GM12878 (cell line): Measurements from ENCODE around the gene PRUNE2. TPM values are rescaled to one million over a fixed set of nuclear protein-coding genes. Genes with fewer than 3 reads are reported as not detected.

Source experiments
- ATAC-seq: fragments of 200-7000 bp; cut with Tn5 transposase; 3 replicates; pipeline ENCODE4 v1.9.1; 2020; ENCODE audit warnings: mild to moderate bottlenecking, moderate library complexity
- BruUV-seq: library from RNA; stranded (reverse); fragments of 400-500 nt; replicated peaks from 2 replicates; lab custom pipeline; 2021; lab: Mats Ljungman, UMichigan
- CTCF ChIA-PET: fragments of 300-600 bp; sonication (Branson Sonifier 250); formaldehyde crosslinking; extraction: SDS; loops from one replicate; lab custom pipeline; 2021; ENCODE audit warnings: inconsistent platforms; lab: Yijun Ruan, JAX
- POLR2A ChIA-PET: fragments of 350-600 bp; formaldehyde crosslinking; extraction: SDS; loops from one replicate; lab custom pipeline; 2021; ENCODE audit warnings: inconsistent platforms; lab: Charles Lee
- RAD21 ChIA-PET: fragments of 300-600 bp; sonication (Branson Sonifier 250); formaldehyde crosslinking; loops from one replicate; lab custom pipeline; 2023; ENCODE audit warnings: antibody characterized with exemption; ENCODE audit not compliant: unreplicated experiment; lab: Charles Lee
- SMC1A ChIA-PET: fragments of 300-600 bp; sonication (Branson Sonifier 250); formaldehyde crosslinking; loops from one replicate; lab custom pipeline; 2023; ENCODE audit not compliant: unreplicated experiment, uncharacterized antibody; lab: Charles Lee
- DNase-seq: peaks from one replicate; pipeline ENCODE4 v3.0.0-alpha.2; 2011; ENCODE audit warnings: low read depth, low spot score
- FAIRE-seq: peaks from 3 replicates; lab custom pipeline; 2011; peaks lifted over from hg19 to GRCh38; lab: Jason Lieb, UNC
- H2AFZ ChIP-seq: 2 replicates; pipeline ENCODE4 v1.6.0; 2011; ENCODE audit warnings: low read depth, low read length, control low read depth; ENCODE audit not compliant: control insufficient read depth
- H3K27ac ChIP-seq: 2 replicates; pipeline ENCODE4 v1.5.1; 2011; ENCODE audit warnings: control low read depth; ENCODE audit not compliant: control insufficient read depth, insufficient read depth
- H3K27me3 ChIP-seq, 2 experiments: replicated peaks in 1 of 2; 2 replicates each; pipeline versions ENCODE4 v1.6.0 to v1.6.1; 2011; ENCODE audit warnings: low read length in 1 of 2; ENCODE audit not compliant: control insufficient read depth in 2 of 2, insufficient read depth in 2 of 2
- H3K36me3 ChIP-seq, 2 experiments: 2 replicates each; pipeline ENCODE4 v1.5.1; 2011; ENCODE audit warnings: low read length in 1 of 2; ENCODE audit not compliant: control insufficient read depth in 2 of 2, insufficient read depth in 2 of 2
- H3K4me1 ChIP-seq: 2 replicates; pipeline ENCODE4 v1.6.1; 2011; ENCODE audit warnings: mild to moderate bottlenecking, low read length, moderate library complexity, mixed read lengths; ENCODE audit not compliant: control insufficient read depth, insufficient read depth
- H3K4me2 ChIP-seq: 2 replicates; pipeline ENCODE4 v1.6.0; 2011; ENCODE audit warnings: control low read depth; ENCODE audit not compliant: control insufficient read depth, insufficient read depth
- H3K4me3 ChIP-seq: fragments of 200-600 bp; sonication (generic); 2 replicates; pipeline ENCODE4 v1.5.1; 2016
- H3K79me2 ChIP-seq: 2 replicates; pipeline ENCODE4 v1.6.0; 2011; ENCODE audit warnings: low read length; ENCODE audit not compliant: control insufficient read depth, insufficient read depth
- H3K9ac ChIP-seq: 2 replicates; pipeline ENCODE4 v1.8.0; 2011; ENCODE audit warnings: low read length, control low read depth, mixed read lengths; ENCODE audit not compliant: control insufficient read depth, insufficient read depth
- H3K9me3 ChIP-seq: replicated peaks from 3 replicates; pipeline ENCODE4 v1.5.1; 2011; ENCODE audit warnings: mild to moderate bottlenecking, low read length; ENCODE audit not compliant: control insufficient read depth, insufficient read depth
- H4K20me1 ChIP-seq: 2 replicates; pipeline ENCODE4 v1.6.0; 2011; ENCODE audit not compliant: control insufficient read depth, insufficient read depth
- BCL11A ChIP-seq: IDR thresholded peaks from 2 replicates; pipeline ENCODE4 v1.6.1; 2011; ENCODE audit warnings: low read depth, low read length
- CEBPB ChIP-seq, 2 experiments: fragments of 150-350 bp in 1 of 2; IDR thresholded peaks; 2 replicates each; pipeline ENCODE4 v1.6.1; 2012 to 2014; ENCODE audit warnings: low read depth in 2 of 2, low read length in 2 of 2, borderline replicate concordance in 1 of 2, inconsistent platforms in 1 of 2
- EP300 ChIP-seq, 2 experiments: fragments of 150-350 bp in 1 of 2; IDR thresholded peaks; 2 replicates each; pipeline ENCODE4 v1.6.1; 2011 to 2012; ENCODE audit warnings: low read depth in 2 of 2, low read length in 2 of 2, borderline replicate concordance in 1 of 2, improper control_type of control experiment in 1 of 2, inconsistent platforms in 1 of 2; ENCODE audit not compliant: control insufficient read depth in 1 of 2
- FOXK2 ChIP-seq: fragments of 450-650 bp; IDR thresholded peaks from 2 replicates; pipeline ENCODE4 v1.6.1; 2017; ENCODE audit warnings: mild to moderate bottlenecking, moderate library complexity
- FOXM1 ChIP-seq: IDR thresholded peaks from 2 replicates; pipeline ENCODE4 v1.6.1; 2012; ENCODE audit warnings: low read depth, mild to moderate bottlenecking, inconsistent platforms, low read length, moderate library complexity
- GABPA ChIP-seq: IDR thresholded peaks from 2 replicates; pipeline ENCODE4 v1.6.1; 2014; ENCODE audit warnings: antibody characterized with exemption, low read depth, mild to moderate bottlenecking, inconsistent platforms
- JUNB ChIP-seq: IDR thresholded peaks from 2 replicates; pipeline ENCODE4 v1.6.1; 2016; ENCODE audit warnings: antibody characterized with exemption, mild to moderate bottlenecking
- MAX ChIP-seq: IDR thresholded peaks from 2 replicates; pipeline ENCODE4 v1.6.1; 2012; ENCODE audit warnings: low read depth, low read length, improper control_type of control experiment
- PAX8 ChIP-seq: fragments of 450-650 bp; IDR thresholded peaks from 2 replicates; pipeline ENCODE4 v1.6.1; 2017; ENCODE audit warnings: mild to moderate bottlenecking, moderate library complexity
- RAD21 ChIP-seq: IDR thresholded peaks from 2 replicates; pipeline ENCODE4 v1.6.1; 2011; ENCODE audit warnings: mild to moderate bottlenecking, low read depth, low read length, moderate library complexity; ENCODE audit not compliant: insufficient read depth
- RAD51 ChIP-seq: fragments of 450-650 bp; IDR thresholded peaks from 2 replicates; pipeline ENCODE4 v1.6.1; 2016; ENCODE audit warnings: moderate library complexity, mild to moderate bottlenecking, inconsistent platforms
- RFX5 ChIP-seq: IDR thresholded peaks from 2 replicates; pipeline ENCODE4 v1.6.1; 2011; ENCODE audit warnings: low read depth, low read length, improper control_type of control experiment
- SIX5 ChIP-seq: IDR thresholded peaks from 2 replicates; pipeline ENCODE4 v1.6.1; 2011; ENCODE audit warnings: mild to moderate bottlenecking, low read depth, low read length, moderate library complexity; ENCODE audit not compliant: severe bottlenecking
- USF2 ChIP-seq: IDR thresholded peaks from 2 replicates; pipeline ENCODE4 v1.6.1; 2011; ENCODE audit warnings: low read depth, low read length, improper control_type of control experiment, borderline replicate concordance
- YBX1 ChIP-seq: fragments of 450-650 bp; IDR thresholded peaks from 2 replicates; pipeline ENCODE4 v1.6.1; 2016; ENCODE audit warnings: antibody characterized with exemption
- WGBS: methylation state at CpG from one replicate; pipeline ENCODE4 v1.1.6; 2016; ENCODE audit warnings: low lambda C conversion rate; ENCODE audit not compliant: insufficient replicate concordance, insufficient coverage; ENCODE audit errors: missing lambda C conversion rate; 5-methylcytosine and 5-hydroxymethylcytosine counted together
- in situ Hi-C: fragments of 300-500 bp; cut with MboI; formaldehyde crosslinking; loops from 9 replicates; pipeline ENCODE4 v1.14.3; 2018; ENCODE audit warnings: mixed read lengths
- intact Hi-C: fragments of 100-400 bp; cut with micrococcal nuclease; formaldehyde crosslinking; loops from one replicate; pipeline ENCODE4 v1.14.2; 2022; ENCODE audit not compliant: unreplicated experiment
- polyA plus RNA-seq, 11 experiments: library from polyadenylated mRNA; depleted of rRNA in 4 of 11; unstranded in 6 of 11; stranded (reverse) in 5 of 11; fragments of >200 nt; fragmentation: Nextera tagmentation in 4 of 11; fragmentation: Illumina TruSeq in 1 of 11; extraction: Ambion mirVana in 4 of 11; extraction: Trizol in 1 of 11; gene quantifications; 1 replicate in 1 of 11; 2 replicates in 10 of 11; pipeline versions ENCODE4 v1.2.1 to v1.2.3, GENCODE V29; 2011 to 2016; ENCODE audit warnings: inconsistent platforms in 2 of 11, missing spikeins in 2 of 11, low read depth in 1 of 11
- total RNA-seq, 4 experiments: library from RNA; depleted of rRNA in 3 of 4; stranded (reverse); fragments of >200 nt in 3 of 4; fragmentation: Illumina TruSeq in 1 of 4; extraction: Trizol in 1 of 4; gene quantifications; 2 replicates each; pipeline versions ENCODE4 v1.2.1 to v1.2.3, GENCODE V29; 2013 to 2021

Gene PRUNE2
- total and polyA plus RNA-seq, 10 of the 15 experiments (the other 5 are each of a cell fraction or from before 2014, with no cell fraction given), result 0.07 to 0.63 (median 0.25) TPM

GRCh38 chr9:76680716-76681425, 225.0 kb downstream of the PRUNE2 start:
- 41% methylated on average over 10 of the region's 10 CpGs for WGBS
- ATAC-seq (no peak), DNase-seq (no peak), FAIRE-seq (no peak)
- POLR2A ChIA-PET, result no interaction called here
- Histone ChIP-seq H3K79me2 (no peaks in the 10 kb centered on the region), H3K9me3 (no peaks in the 10 kb centered on the region; the same call in 2 of the 3 replicates), H3K9ac (no peak overlapping the region), H4K20me1 (no peaks in the 10 kb centered on the region), H3K36me3 (no peaks in the 10 kb centered on the region), H3K4me3 (no peak overlapping the region), H3K4me2 (no peak overlapping the region), H2AFZ (no peak overlapping the region), H3K27me3 (no peaks in the 10 kb centered on the region; a peak in 1 of 4 replicates), H3K4me1 (no peaks in the 10 kb centered on the region), H3K27ac (no peak overlapping the region)
- intact Hi-C loops (no loop called here), in situ Hi-C loops (no loop called here)
- CTCF ChIA-PET, result no interaction called here
- TF ChIP-seq FOXM1 (no peak), RFX5 (no peak), FOXK2 (no peak), RAD51 (no peak), JUNB (no peak), BCL11A (no peak), CEBPB (IDR thresholded peaks at IDR 0.05; ENCODE audit: borderline replicate concordance in 1 of 2, low read depth in 2 of 2, low read length in 2 of 2) (no peak), YBX1 (no peak), RAD21 (no peak), EP300 (IDR thresholded peaks at IDR 0.05; ENCODE audit: borderline replicate concordance in 1 of 2, control insufficient read depth in 1 of 2, low read depth in 2 of 2, low read length in 2 of 2) (no peak), GABPA (no peak), MAX (no peak), USF2 (no peak), SIX5 (no peak), PAX8 (no peak)
- RAD21 ChIA-PET, result interaction anchor here (0.7 kb wide), 1 partner anchor 75 kb away, joined by 3 read pairs; no protein-coding TSS in a partner anchor
- no TSS peak for BruUV-seq
- SMC1A ChIA-PET, result no interaction called here
